Umbilical cord (tissue), 2 donors: ENCODE measurements around the gene WFDC10A. TPM values are rescaled to one million over a fixed set of nuclear protein-coding genes. Genes with fewer than 3 reads are reported as not detected.
"Not testable (repeated sequence)": the region's sequence is repeated elsewhere in the genome, so short reads cannot be mapped to it uniquely, and the experiment has no call there.

Experiments used
- DNase-seq: peaks from one replicate; pipeline ENCODE4 v3.0.0-alpha.2; 2015; ENCODE audit warnings: low spot score
- total RNA-seq: library from RNA; depleted of rRNA; stranded (reverse); fragments of >200 nt; gene quantifications from one replicate; pipeline ENCODE4 v1.2.3, GENCODE V29; 2014; ENCODE audit warnings: low replicate concordance; ENCODE audit not compliant: insufficient read depth

The WFDC10A gene
- total RNA-seq, 1 donor from 2014 or later, result not detected

DNA sequence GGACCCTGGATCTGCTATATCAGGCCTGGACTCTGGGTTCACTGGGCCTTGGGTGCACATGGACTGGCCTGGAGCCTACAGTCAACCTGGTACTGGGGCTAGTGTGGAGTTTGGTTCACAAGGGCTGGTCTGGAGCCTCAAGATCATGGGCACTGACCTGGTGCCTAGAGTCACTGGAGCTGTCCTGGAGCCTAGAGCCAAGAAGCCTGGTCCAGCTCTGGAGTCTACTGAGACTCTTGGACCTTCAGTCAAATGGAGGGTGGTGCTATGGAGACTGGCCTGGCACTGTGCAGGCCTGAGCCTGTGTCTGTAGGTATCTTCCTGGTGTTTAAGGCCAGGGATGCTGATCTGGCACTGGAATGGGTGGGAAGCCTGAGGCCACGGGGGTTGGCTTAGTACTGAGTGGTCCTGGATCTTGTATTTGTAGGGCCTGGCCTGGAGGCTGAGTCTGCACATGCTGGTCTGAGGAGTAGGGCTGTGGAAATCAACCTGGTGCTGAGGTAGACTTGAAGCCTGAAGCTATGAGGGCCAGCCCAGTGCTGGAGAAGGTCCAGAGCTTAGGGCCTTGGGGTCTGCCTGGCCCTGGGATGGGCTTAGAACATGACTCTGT lies 18.0 kb downstream of the WFDC10A start:
- no peak for DNase-seq

DNA sequence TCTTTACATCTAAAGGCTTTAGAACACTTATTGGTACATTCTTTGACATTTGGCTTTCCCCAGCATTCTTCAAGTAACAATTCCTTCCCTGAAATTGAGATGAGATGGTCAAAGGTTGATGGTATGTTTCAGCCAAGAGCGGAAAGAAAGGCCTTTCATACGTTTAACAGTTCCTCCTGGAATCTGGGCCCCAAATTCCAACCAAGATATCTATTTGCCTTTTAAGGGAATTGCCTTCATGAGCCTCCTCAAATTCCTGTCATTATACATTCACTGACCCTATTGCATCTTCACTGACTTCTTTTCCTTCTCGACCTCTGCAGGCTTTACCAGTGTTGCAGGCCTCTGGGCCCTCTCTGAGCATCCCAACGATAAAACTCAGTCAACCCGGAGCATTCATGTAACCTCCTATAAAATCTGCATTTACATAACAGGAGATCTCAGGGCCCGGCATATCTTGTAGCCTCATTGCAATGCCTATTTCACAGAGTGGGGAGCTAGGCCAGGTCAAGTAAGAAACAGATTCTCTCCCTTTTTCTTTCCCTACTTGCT lies 19.8 kb downstream of the WFDC10A start:
- DNase-seq, result no peak

DNA sequence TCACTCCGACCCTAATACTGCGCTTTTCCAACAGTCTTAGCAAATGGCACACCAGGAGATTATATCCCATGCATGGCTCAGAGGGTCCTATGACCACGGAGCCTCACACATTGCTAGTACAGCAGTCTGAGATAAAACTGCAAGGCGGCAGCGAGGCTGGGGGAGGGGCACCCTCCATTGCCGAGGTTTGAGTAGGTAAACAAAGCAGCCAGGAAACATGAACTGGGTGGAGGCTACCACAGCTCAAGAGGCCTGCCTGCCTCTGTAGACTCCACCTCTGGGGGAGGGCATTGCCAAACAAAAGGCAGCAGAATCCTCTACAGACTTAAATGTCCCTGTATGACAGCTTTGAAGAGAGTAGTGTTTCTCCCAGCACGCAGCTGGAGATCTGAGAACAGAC lies 22.2 kb downstream of the WFDC10A start:
- not testable (repeated sequence) for DNase-seq

DNA sequence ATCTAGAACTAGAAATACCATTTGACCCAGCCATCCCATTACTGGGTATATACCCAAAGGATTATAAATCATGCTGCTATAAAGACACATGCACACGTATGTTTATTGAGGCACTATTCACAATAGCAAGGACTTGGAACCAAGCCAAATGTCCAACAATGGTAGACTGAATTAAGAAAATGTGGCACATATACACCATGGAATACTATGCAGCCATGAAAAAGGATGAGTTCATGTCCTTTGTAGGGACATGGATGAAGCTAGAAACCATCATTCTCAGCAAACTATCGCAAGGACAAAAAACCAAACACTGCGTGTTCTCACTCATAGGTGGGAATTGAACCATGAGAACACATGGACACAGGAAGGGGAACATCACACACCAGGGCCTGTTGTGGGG lies 27.5 kb downstream of the WFDC10A start:
- not testable (repeated sequence) for DNase-seq

DNA sequence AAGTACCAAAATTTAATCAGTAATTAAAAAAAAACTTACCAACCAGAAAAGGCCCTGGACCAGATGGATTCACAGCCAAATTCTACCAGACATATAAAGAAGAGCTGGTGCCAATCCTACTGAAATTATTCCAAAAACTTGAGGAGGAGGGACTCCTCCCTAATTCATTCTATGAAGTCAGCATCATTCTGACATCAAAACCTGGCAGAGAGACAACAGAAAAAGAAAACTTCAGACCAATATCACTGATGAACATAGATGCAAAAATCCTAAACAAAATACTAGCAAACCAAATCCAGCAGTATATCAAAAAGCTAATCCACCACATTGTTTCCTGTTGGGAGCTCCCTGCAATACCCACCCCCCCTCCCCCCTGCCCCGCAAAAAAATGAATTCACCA lies 40.6 kb downstream of the WFDC10A start, which contains the start of gene WFDC11:
Gene WFDC11, minus strand, starts transcription at position 101 of the 400 bp plus-strand sequence. CDS start 19,639 bp downstream, outside the sequence.
- DNase-seq, result no peak

DNA sequence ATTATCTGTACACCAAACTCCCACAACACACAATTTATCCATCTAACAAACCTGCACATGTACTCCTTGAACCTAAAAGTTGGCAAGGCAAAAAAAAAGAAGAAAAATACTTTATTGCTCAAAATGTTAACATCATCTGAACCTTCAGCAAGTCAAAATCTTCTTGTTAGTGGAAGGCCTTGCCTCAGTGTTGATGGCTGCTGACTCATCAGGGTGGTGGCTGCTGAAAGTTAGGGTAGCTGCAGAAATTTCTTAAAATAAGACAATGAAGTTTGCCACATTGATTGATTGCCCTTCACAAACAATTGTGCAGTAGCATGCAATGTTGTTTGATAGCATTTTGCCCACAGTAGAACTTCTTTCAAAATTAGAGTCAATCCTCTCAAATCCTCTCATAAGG lies 43.2 kb downstream of the WFDC10A start:
- DNase-seq, result no peak

DNA sequence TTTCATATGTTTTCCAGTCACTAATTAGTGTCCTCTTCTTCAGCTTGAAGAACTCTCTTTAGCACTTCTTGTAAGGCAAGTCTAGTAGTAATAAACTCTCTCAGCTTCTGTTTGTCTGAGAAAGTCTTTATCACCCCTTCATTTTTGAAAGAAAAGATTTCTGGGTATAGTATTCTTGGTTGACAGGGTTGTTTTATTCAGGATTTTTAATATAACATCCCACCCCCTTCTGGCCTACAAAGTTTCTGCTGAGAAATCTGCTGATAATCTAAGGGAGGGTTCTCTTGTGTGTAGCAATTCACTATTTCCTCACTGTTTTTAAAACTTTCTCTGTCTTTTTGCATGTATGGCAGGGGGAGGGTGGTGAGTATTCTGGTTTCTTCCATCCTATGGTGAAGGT lies 50.1 kb downstream of the WFDC10A start:
- no peak for DNase-seq

Other genes starting within 250 kb of the WFDC10A start
- 11.8 TPM for gene DBNDD2, start 221.4 kb upstream of the WFDC10A start, total RNA-seq
- 36.6 TPM for gene PIGT, start 213.6 kb upstream of the WFDC10A start, total RNA-seq
- 9.9 TPM for gene WFDC2, start 160.0 kb upstream of the WFDC10A start, total RNA-seq
- 12.0 TPM for gene SPINT3, start 114.1 kb upstream of the WFDC10A start, total RNA-seq
- not detected for gene WFDC6, start 90.3 kb upstream of the WFDC10A start, total RNA-seq
- gene EPPIN, start 82.3 kb upstream of the WFDC10A start, total RNA-seq, result 6.3 TPM
- not detected for gene WFDC8, start 50.5 kb upstream of the WFDC10A start, total RNA-seq
- gene WFDC9, start 1.5 kb downstream of the WFDC10A start, total RNA-seq, result not detected
- gene WFDC11, start 40.5 kb downstream of the WFDC10A start, total RNA-seq, result not detected
- gene WFDC13, start 72.3 kb downstream of the WFDC10A start, total RNA-seq, result 5.5 TPM
- not detected for gene WFDC10B, start 75.3 kb downstream of the WFDC10A start, total RNA-seq
- not detected for gene SPINT4, start 92.6 kb downstream of the WFDC10A start, total RNA-seq
- 1.7 TPM for gene WFDC3, start 162.1 kb downstream of the WFDC10A start, total RNA-seq
- 24.1 TPM for gene DNTTIP1, start 162.2 kb downstream of the WFDC10A start, total RNA-seq
- gene UBE2C, start 182.9 kb downstream of the WFDC10A start, total RNA-seq, result 3.6 TPM
- gene TNNC2, start 197.6 kb downstream of the WFDC10A start, total RNA-seq, result not detected
- gene SNX21, start 204.1 kb downstream of the WFDC10A start, total RNA-seq, result 35.2 TPM
- gene ACOT8, start 227.7 kb downstream of the WFDC10A start, total RNA-seq, result 20.0 TPM
- 7.7 TPM for gene ZSWIM3, start 227.9 kb downstream of the WFDC10A start, total RNA-seq